ENCODE results near the gene ZBTB21.

DNA sequence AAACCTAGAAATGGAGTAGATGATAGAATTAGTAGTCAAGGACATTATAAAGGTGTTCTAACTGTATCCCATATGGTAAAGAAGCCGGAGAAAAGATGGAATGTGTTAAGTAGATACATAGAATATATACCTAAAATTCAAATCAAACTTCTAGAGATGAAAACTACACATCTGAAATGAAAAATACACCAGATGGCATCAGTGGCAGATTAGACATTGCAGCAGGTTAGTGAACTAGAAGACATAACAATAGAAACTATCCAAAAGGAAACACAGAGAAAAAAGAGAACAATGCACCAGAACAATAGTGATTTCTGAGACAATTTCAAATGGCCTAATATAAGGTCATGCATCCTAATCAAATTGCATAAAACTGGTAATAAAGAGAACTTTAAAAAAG, 26.9 kb downstream of the ZBTB21 start:
- TF ChIP-seq, protein P1, sequence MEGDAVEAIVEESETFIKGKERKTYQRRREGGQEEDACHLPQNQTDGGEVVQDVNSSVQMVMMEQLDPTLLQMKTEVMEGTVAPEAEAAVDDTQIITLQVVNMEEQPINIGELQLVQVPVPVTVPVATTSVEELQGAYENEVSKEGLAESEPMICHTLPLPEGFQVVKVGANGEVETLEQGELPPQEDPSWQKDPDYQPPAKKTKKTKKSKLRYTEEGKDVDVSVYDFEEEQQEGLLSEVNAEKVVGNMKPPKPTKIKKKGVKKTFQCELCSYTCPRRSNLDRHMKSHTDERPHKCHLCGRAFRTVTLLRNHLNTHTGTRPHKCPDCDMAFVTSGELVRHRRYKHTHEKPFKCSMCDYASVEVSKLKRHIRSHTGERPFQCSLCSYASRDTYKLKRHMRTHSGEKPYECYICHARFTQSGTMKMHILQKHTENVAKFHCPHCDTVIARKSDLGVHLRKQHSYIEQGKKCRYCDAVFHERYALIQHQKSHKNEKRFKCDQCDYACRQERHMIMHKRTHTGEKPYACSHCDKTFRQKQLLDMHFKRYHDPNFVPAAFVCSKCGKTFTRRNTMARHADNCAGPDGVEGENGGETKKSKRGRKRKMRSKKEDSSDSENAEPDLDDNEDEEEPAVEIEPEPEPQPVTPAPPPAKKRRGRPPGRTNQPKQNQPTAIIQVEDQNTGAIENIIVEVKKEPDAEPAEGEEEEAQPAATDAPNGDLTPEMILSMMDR (IDR thresholded peaks at IDR 0.05): no peak
- no peak for TF ChIP-seq POLR2A (IDR thresholded peaks at IDR 0.05)

Measured in adrenal gland (tissue), 5 donors.